Astrocyte of the spinal cord (primary cell): ENCODE results near the gene ASIC2.
"Not testable (repeated sequence)": the region's sequence is repeated elsewhere in the genome, so short reads cannot be mapped to it uniquely, and the experiment has no call there.

ENCODE experiments used
- DNase-seq: peaks from one replicate; pipeline ENCODE4 v3.0.0; 2011; ENCODE audit warnings: low read depth, low spot score
- H3K4me3 ChIP-seq: 2 replicates; pipeline ENCODE4 v1.5.1; 2011; ENCODE audit warnings: low read depth, mild to moderate bottlenecking, low read length, moderate library complexity
- CTCF ChIP-seq: IDR thresholded peaks from 2 replicates; pipeline ENCODE4 v1.5.1; 2012; ENCODE audit warnings: low read depth, mild to moderate bottlenecking, low read length, inconsistent platforms
- in situ Hi-C: cut with HindIII; loops from 2 replicates; pipeline ENCODE4 v1.10.0; 2017; ENCODE audit warnings: low sequenced_read_pairs

The ASIC2 gene

GRCh38 chr17:32998111-32998886 lies 294.8 kb downstream of the ASIC2 start:
- in situ Hi-C loops: no loop called here
- peak; percentile 93 for TF ChIP-seq CTCF

GRCh38 chr17:32995416-32996045 lies 297.6 kb downstream of the ASIC2 start:
- in situ Hi-C loops: no loop called here
- DNase-seq: no peak
- TF ChIP-seq CTCF: no peak
- H3K4me3 ChIP-seq: no peak overlapping the region

More at GRCh38 chr17:32998111-32998886, 294.8 kb downstream of the ASIC2 start:
- no peak overlapping the region for H3K4me3 ChIP-seq
- peak; percentile 47 for DNase-seq

GRCh38 chr17:32993977-32994376 lies 299.1 kb downstream of the ASIC2 start:
- TF ChIP-seq CTCF: no peak
- H3K4me3 ChIP-seq: no peak overlapping the region
- in situ Hi-C loops: no loop called here
- DNase-seq: no peak

DNA sequence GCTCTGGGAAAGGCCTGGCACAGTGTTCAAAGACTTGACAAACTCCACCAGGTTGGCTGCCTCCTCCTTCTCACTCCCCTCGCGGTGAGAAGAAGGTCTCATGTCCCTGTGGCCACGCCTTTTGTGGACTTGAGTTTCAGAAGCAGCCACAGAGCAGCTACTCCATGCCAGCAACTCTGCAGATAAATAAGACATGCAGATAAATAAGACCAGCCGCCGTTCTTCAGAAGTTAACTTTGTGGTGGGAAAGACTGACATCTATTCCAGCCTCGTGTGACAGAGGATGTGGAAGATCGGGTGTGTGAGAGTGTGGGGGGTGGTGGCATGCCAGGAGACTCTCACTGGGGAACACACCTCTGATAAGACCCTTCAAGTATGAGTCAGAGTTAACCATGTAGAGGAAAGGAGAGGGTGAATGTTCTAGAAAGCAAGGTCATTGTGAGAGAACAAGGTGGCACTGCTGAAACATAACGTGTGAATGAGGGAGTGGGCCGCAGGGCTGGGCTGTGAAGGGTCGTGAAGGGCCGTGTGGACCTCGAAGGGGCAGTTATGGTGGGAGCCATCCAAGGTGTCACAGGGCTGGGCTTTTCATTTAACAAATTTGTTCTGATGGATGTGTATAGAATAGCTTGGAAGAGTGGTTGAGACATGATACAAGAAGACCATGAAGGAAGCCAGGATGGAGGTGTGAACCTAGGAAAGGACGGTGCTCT lies 300.6 kb downstream of the ASIC2 start:
- no peak for DNase-seq
- TF ChIP-seq CTCF: no peak
- in situ Hi-C loops: no loop called here
- H3K4me3 ChIP-seq: no peak overlapping the region

DNA sequence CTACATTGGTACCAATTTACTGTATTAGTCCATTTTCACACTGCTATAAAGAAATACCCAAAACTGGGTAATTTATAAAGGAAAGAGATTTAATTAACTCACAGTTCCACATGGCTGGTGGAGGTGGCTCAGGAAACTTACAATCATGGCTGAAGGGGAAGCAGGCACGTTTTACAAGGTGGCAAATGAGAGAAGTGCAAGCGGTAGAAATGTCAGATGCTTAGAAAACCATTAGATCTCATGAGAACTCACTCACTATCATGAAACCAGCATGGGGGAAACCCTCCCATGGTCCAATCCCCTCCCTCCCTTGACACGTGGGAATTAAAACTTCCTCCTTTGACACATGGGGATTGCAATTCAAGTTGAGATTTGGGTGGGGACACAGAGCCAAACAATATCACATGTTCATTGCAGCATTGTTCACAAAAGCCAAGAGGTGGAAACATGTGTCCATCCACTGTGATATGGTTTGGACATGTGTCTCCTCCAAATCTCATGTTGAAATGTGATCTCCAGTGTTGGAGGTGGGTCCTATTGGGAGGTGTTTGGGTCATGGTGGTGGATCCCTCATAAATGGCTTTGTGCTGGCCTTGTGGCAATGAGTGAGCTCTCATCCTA lies 304.5 kb downstream of the ASIC2 start:
- TF ChIP-seq CTCF: no peak
- in situ Hi-C loops: no loop called here
- DNase-seq: no peak
- no peak overlapping the region for H3K4me3 ChIP-seq

DNA sequence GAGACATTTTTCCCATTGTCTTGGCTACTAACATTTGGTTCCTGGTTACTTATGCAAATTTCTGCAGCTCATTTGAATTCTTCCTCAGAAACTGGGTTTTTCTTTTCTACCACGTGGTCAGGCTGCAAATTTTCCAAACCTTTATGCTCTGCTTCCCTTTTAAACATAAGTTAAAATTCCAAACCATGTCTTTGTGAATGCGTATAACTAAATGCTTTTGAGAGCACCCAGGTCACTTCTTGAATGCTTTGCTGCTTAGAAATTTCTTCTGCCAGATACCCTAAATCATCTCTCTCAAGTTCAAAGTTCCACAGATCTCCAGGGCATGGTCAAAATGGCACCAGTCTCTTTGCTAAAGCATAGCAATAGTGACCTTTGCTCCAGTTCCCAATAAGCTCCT lies 305.2 kb downstream of the ASIC2 start:
- H3K4me3 ChIP-seq, DNase-seq, in situ Hi-C loops: not testable (repeated sequence)

- DNase-seq, in situ Hi-C loops, H3K4me3 ChIP-seq: not testable (repeated sequence)
Measured at GRCh38 chr17:32987453-32987805, 305.7 kb downstream of the ASIC2 start.
